HG02938 (cell line): ENCODE data around the gene COPE.
"Not testable (repeated sequence)": the region's sequence is repeated elsewhere in the genome, so short reads cannot be mapped to it uniquely, and the experiment has no call there.

Source experiments
- ATAC-seq: cut with Tn5 transposase; IDR thresholded peaks from one replicate; pipeline ENCODE4 v1.9.1; 2021; ENCODE audit warnings: mild to moderate bottlenecking, moderate library complexity; ENCODE audit not compliant: unreplicated experiment

The COPE gene

DNA sequence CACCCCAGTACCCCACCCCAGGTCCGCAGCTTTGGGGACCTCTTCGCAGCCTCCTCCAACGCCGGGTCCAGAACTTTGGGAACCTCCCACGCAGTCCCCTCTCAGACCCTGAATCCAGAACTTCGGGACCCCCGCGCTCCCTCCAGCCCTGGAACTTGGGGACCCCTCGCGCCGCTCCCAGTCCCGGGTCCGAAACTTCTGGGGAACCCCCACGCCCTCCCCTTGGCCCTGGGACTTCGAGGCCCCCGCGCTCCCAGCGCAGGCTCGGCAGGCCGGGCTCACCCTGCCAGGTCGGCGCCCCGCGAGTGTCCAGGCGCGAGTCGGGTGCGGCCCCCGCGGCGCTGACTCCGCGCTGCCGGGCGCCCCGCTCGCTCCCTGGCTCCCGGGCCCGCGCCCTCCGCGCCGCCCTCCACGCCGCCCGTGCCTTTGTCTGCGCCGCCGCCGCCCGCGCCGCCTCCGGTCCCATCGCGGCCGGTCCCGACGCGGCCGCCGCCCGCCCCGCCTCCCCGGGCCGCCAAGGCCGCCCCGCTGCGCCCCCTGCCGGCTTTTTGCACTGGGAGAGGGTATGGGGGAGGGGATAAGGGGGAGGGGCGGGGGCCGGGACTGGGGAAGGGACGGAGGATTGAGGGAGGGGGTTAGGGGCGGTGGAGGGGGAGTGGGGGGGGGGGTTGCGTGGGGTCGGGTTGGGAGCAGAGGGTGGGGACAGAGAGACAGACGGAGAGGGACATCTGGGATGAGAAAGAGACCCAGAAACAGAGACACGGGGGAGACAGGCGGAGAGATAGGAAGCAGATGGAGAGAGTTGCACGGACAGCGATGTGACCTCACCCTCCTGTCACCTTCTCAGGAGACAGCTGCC is 21.8 kb upstream of the COPE start, which contains the start of gene HOMER3:
HOMER3 (minus strand) TSS at position 449 of the 859 bp plus-strand sequence. CDS start 2,235 bp downstream, outside the sequence.
- ATAC-seq: no peak

DNA sequence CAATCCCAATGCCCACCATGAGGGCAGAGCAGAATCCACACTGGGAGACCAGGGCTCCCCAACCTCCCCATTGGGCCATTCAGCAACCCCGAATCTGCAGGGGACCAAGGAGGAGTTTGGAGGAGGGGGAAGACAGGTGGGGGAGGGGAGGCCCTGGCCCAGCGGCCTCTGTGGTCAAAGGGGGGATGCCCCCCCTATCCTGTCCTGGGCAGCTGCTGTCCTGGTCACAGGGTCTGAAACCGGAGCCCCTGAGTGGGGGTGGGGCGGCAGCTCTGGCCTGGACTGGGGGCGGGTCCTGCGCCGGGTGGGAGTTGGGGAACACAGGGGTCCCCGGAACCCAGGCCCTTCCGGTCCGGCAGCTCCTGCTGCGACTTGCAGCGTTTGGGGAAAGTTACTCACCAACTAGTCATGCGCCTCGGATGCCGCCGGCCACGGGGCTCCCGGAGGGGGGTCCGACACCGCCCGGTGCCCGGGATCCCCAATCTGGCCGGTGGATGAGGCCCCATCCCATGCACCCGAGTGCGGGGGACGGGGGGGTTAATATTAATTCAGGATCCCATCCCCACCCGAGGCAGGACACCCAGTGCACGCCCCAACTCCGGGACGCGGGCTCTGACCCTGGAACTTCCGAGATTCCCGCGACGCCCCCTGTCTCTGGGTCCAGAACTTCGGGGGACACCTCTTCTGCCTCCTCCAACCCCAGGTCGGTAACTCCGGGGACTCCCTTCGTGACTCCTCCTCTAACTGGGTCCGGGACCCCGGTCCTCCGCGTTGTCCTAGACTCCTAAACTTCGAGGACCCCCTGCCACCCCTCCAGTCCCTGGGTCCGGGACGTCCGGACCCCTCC is 21.0 kb upstream of the COPE start:
- no peak for ATAC-seq

DNA sequence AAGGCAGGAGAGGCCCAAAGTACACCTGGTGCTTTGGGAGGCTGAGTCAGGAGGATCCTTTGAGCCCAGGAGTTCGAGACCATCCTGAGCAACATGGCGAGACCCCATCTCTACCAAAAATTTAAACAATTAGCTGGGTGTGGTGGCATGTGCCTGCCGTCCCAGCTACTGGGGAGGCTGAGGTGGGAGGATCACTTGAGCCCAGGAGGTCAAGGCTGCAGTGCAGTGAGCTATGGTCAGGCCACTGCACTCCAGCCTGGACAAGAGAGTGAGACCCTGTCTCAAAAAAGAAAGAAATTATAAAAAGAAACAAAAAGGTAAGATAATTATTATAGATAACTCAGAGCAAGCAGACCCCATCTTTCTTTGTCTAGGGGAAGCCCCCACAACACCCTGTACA is 20.0 kb upstream of the COPE start:
- ATAC-seq: no peak

DNA sequence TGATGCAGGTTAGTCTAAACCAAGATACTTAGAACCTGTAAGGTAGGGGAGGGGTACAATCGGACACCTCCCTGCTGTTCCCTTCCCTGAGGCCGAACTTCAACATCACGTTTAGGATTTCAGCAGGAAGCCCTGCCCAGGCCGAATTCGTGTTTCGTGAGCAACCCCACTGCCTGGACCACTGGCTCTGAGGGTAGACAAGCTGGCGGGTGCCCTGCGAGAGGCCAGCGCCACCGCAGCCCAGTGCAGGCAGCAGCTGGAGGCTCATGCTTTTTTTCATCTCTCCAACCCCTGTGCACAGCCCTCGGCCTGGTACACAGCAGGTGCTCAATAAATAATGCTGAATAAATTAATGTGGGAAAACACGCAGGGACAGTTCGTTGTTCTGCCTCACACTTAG is 14.1 kb upstream of the COPE start:
- ATAC-seq: no peak

DNA sequence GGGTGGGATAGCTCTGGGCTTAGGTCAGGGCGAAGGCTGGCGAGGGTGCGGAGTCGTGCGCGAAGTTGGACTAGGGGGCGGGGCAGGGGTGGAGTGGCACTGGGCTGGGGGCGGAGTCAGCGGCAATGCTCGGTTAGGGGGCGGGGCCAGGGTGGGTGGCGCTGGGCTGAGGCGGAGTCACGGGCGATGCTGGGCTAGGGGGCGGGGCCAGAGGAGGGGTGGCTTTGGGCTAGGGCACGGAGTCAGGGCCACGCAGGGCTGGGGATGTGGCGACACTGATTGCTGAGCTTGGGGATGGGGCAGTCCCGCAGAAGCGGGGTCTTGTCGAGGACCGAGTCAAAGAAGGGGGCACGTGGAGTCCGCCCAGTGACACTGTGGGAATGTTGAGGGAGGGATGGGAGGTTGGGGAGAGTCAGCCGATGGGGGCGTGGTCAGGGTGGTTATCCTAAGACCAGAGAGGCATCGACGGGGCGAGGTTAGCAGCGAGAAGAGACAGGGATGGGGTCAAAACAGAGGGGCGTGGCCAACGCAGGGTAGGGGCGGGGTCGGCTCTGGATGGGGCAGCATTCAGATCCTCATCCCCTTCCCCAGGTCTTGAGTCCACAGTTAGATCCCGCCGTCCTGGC is 13.1 kb upstream of the COPE start:
- ATAC-seq: no peak

DNA sequence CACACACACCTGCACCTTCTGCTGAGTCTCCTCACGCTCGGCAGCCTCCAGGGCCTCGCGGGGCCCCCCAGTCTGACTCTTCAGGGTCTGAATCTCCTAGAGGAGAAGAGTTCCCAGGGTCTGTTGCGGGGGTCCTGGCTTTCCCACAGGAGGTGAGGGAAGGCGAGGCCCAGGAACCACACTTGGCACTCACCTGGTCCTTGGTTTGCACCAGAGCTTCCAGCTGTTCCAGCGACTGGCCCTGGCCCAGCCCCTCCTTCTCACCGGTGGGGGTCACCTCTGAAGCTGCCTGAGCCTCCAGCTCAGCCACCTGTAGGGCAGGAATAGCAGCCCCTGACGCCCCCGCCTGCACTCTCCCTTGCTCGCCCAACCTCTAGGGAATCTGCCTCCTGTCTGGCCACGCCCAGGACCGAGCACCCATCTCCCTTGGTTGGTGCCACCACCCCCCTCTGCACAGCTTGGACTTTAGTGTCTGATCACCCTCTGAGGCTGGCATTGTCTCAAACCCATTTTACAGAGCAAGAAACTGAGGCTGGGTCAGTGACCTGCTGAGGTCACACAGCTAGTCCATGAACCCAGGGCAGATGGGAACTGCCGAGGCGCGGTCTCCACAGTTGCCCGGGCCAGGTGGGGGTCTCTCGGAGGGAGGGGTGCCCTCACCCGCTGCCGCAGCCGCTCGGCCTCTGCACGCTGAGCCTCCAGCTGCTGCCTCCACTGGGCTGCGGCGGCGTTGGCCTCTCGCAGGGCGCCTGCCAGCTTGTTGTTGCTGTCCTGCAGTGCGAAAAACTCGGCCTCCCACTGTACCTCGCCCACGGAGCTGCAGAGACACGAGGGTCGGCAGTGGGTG is 12.4 kb upstream of the COPE start:
- ATAC-seq: no peak

DNA sequence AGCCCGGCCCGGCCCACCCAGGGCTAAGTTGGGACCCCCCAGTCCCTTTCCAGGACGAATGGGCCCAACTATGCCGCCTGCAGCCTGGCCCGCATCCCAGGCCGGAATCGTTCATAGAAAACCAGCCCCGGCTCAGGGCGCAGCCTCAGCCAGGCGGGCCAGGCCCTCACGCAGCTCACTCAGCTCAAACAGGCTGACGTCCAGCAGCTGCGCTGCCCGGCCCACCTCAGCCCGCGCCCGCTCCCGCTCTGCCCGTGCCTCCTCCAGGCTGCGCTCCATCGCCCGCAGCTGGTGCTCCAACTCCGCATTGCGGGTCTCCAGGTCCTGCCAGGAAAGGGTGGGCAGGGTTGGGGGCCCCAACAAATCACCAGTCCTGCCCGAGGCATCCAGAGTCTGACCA is 10.1 kb upstream of the COPE start:
- no peak for ATAC-seq

GRCh38 chr19:18928018-18928805 is 9.0 kb upstream of the COPE start:
- no peak for ATAC-seq

GRCh38 chr19:18924684-18925213 is 5.6 kb upstream of the COPE start:
- ATAC-seq: no peak

GRCh38 chr19:18922228-18922985 is 3.2 kb upstream of the COPE start:
- ATAC-seq: no peak

DNA sequence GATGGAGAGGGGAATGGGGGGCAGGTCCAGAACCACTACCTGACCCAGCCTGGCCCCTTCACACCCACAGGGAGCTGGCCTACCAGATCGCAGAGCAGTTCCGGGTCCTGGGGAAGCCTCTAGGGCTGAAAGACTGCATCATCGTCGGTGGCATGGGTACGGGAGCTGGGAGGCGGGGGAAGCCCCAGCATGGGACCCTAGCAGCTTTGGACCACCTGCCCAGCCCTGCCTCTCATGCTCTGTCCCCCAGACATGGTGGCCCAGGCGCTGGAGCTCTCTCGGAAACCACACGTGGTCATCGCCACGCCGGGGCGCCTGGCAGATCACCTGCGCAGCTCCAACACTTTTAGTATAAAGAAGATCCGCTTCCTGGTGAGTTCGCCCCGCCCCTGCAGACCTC is 2.4 kb upstream of the COPE start:
- no peak for ATAC-seq

- no peak for ATAC-seq
These were observed 1.2 kb upstream of the COPE start for GRCh38 chr19:18920400-18920799.

DNA sequence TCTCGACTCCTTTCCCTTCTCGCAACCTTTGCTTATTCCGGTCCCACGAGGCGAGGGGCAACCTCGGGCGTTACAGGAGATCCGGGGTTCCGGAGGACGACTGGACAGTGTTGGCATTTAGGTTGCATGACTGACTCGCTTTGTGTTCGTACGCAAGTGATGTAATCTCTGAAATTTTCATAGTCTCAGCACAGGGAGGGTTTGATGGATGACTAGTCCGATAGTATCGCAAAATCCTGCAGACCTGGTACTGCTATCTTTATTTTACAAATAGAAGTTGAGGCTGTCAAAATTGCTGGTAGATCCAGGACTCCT is 670 bp upstream of the COPE start:
- no peak for ATAC-seq

DNA sequence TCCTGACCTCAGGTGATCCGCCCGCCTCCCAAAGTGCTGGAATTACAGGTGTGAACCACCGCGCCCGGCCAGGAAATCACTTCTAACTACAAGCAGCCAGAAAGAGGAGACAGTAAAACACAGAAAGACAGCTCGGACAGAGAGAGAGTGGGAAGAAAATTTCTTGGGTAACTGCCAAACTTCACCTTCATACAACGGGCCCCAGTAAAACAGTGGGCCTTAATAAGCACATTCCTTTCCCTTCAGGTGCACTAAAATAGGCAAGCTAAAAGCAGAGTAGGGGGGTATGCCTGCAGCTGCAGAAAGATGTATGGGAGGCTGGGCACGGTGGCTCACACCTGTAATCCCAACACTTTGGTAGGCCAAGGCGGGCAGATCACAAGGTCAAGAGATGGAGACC is 1.6 kb downstream of the COPE start:
- ATAC-seq: not testable (repeated sequence)

- no peak for ATAC-seq
These were observed 3.5 kb downstream of the COPE start for GRCh38 chr19:18915639-18916038.

DNA sequence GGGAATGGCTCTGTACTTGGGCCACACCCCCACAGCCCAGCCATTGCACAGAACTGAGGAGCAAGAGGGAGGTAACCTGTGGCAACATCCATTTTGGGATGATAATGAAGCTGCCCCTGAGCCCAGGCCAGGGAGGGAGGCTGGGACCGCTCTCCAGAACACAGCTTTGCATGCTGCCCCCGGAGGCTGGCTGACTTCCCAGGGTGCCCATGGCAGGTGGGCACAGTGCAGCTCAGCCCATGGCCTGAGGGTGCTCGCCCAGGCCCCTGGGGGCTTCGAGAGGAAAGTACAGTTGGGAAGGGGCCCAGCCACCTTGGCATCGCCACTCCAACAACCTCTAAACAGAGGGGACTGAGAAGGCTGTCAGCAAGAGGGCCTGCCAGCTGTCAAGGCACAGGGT is 5.7 kb downstream of the COPE start:
- ATAC-seq: no peak

GRCh38 chr19:18912933-18913332 is 6.3 kb downstream of the COPE start:
- no peak for ATAC-seq

DNA sequence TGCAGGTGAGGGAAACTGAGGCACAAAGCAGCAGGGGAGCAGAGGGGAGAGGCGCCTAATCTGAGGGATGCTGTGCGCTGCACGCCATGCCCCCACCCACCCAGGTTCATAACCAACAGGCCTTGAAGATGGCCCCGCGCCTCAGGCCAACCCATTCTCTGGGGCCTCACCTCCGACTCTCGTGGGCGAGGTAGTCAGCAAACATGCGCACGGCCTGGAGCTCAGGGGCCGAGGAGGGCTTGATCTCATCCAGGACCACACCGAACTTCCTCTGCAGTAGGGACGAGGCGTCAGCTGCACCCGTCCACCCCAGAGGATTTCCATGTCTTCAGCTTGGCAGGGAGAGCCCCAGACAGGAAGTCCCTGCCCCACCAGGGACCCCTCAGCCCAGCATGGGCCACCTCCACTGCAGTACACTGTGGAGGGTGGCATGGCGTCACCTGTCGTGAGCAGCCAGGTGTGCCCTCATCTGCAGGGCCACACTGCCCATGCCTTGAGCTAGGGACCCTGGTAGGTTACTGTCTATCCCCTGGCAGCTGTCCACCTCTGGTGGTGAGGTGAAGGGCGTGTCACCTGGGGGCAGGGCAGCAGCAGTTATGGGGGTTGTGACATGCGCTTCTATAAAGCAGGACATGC is 8.3 kb downstream of the COPE start:
- no peak for ATAC-seq

DNA sequence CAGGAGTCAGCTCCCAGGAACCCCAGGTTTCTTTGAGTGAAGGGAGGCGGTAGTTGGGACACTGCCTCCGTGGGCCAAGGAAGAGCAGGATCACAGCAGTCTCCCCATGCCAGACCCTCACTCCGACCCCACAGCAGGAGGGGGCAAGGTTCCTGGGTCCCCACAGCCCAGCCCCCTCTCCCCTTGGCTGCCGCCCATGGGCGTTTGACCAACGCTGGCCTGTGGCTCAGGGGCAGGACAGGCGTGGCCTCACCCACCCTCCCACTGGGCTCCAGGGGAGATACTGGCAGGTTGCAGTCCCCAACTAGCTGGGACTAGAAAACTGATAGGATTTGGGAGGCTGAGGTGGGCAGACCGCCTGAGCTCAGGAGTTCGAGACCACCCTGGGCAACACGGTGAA is 9.2 kb downstream of the COPE start:
- no peak for ATAC-seq
